BLaER1 treated with 17β-estradiol and CSF1 and Interleukin-3, amounts not matched to agents 10 nM and 100 nM (cell line): Measurements from ENCODE around the gene PBX1.

Experiments
- H3K27ac ChIP-seq, 11 experiments: shearing (Covaris generic); formaldehyde crosslinking; 2 replicates each; pipeline ENCODE4 v1.8.1; 2022
- H3K27me3 ChIP-seq, 11 experiments: shearing (Covaris generic); formaldehyde crosslinking; 2 replicates each; pipeline ENCODE4 v1.8.1; 2022
- H3K36me3 ChIP-seq, 11 experiments: shearing (Covaris generic); formaldehyde crosslinking; 2 replicates each; pipeline ENCODE4 v1.8.1; 2022
- H3K4me1 ChIP-seq, 10 experiments: shearing (Covaris generic); formaldehyde crosslinking; 2 replicates each; pipeline ENCODE4 v1.8.1; 2022
- H3K4me2 ChIP-seq, 11 experiments: shearing (Covaris generic); formaldehyde crosslinking; 2 replicates each; pipeline ENCODE4 v1.8.1; 2022
- H3K4me3 ChIP-seq, 10 experiments: shearing (Covaris generic); formaldehyde crosslinking; 2 replicates each; pipeline ENCODE4 v1.8.1; 2022
- H3K9ac ChIP-seq, 11 experiments: shearing (Covaris generic); formaldehyde crosslinking; 2 replicates each; pipeline ENCODE4 v1.8.1; 2022
- H3K9me3 ChIP-seq, 11 experiments: shearing (Covaris generic); formaldehyde crosslinking; replicated peaks in 1 of 11; 2 replicates each; pipeline ENCODE4 v1.8.1; 2022
- H4K20me1 ChIP-seq, 11 experiments: shearing (Covaris generic); formaldehyde crosslinking; 2 replicates each; pipeline ENCODE4 v1.8.1; 2022
- Cebpa-rat ChIP-seq, 11 experiments: shearing (Covaris generic); IDR thresholded peaks; 2 replicates each; pipeline ENCODE4 v1.8.1; 2022

Gene PBX1

GRCh38 chr1:164773102-164773501 lies 214.1 kb downstream of the PBX1 start:
- Histone ChIP-seq H3K9ac (no peak overlapping the region), H3K36me3 (peaks cover 7 to 89% (median 42%) of the 10 kb centered on the region in 11 experiments; a peak in 17 of 22 replicates), H3K4me3 (no peak overlapping the region), H3K27me3 (no peaks in the 10 kb centered on the region), H3K27ac (no peak overlapping the region), H3K4me2 (no peak overlapping the region), H3K4me1 (peaks cover 0 to 10% (median 0%) of the 10 kb centered on the region in 10 experiments; a peak in 2 of 20 replicates), H4K20me1 (peaks cover 32 to 90% (median 63%) of the 10 kb centered on the region in 11 experiments; a peak in 21 of 22 replicates), H3K9me3 (no peaks in the 10 kb centered on the region)
- TF ChIP-seq Cebpa-rat (IDR thresholded peaks at IDR 0.05), result no peak

GRCh38 chr1:164774413-164774812 lies 215.4 kb downstream of the PBX1 start:
- H3K27ac ChIP-seq, result no peak overlapping the region
- H3K4me1 ChIP-seq, result peaks cover 0 to 13% (median 0%) of the 10 kb centered on the region in 10 experiments; a peak in 1 of 20 replicates
- H3K9me3 ChIP-seq, result no peaks in the 10 kb centered on the region
- peaks cover 3 to 89% (median 39%) of the 10 kb centered on the region in 11 experiments; a peak in 17 of 22 replicates for H3K36me3 ChIP-seq
- H3K27me3 ChIP-seq, result no peaks in the 10 kb centered on the region
- no peak overlapping the region for H3K4me2 ChIP-seq
- H4K20me1 ChIP-seq, result peaks cover 35 to 100% (median 75%) of the 10 kb centered on the region in 11 experiments; a peak in 21 of 22 replicates
- TF ChIP-seq Cebpa-rat (IDR thresholded peaks at IDR 0.05), result no peak
- H3K4me3 ChIP-seq, result no peak overlapping the region
- no peak overlapping the region for H3K9ac ChIP-seq

GRCh38 chr1:164774819-164775654 lies 216.1 kb downstream of the PBX1 start:
- no peak overlapping the region for H3K27ac ChIP-seq
- no peak overlapping the region for H3K4me3 ChIP-seq
- H3K9me3 ChIP-seq, result no peaks in the 10 kb centered on the region
- H4K20me1 ChIP-seq, result peaks cover 39 to 100% (median 81%) of the 10 kb centered on the region in 11 experiments; a peak in 21 of 22 replicates
- TF ChIP-seq Cebpa-rat (IDR thresholded peaks at IDR 0.05), result no peak
- H3K9ac ChIP-seq, result no peak overlapping the region
- H3K36me3 ChIP-seq, result peaks cover under 1 to 89% (median 40%) of the 10 kb centered on the region in 11 experiments; a peak in 16 of 22 replicates
- H3K27me3 ChIP-seq, result no peaks in the 10 kb centered on the region
- peaks cover 0 to 13% (median 0%) of the 10 kb centered on the region in 10 experiments; a peak in 1 of 20 replicates for H3K4me1 ChIP-seq
- H3K4me2 ChIP-seq, result no peak overlapping the region

GRCh38 chr1:164777518-164777917 lies 218.5 kb downstream of the PBX1 start:
- peaks cover 49 to 100% (median 88%) of the 10 kb centered on the region in 11 experiments; a peak in 21 of 22 replicates for H4K20me1 ChIP-seq
- no peak overlapping the region for H3K9ac ChIP-seq
- peaks cover 0 to 13% (median 0%) of the 10 kb centered on the region in 10 experiments; a peak in 1 of 20 replicates for H3K4me1 ChIP-seq
- no peak for TF ChIP-seq Cebpa-rat (IDR thresholded peaks at IDR 0.05)
- H3K36me3 ChIP-seq, result peaks cover 0 to 88% (median 44%) of the 10 kb centered on the region in 11 experiments; a peak in 18 of 22 replicates
- no peaks in the 10 kb centered on the region for H3K9me3 ChIP-seq
- H3K27me3 ChIP-seq, result no peaks in the 10 kb centered on the region
- H3K4me2 ChIP-seq, result no peak overlapping the region
- no peak overlapping the region for H3K27ac ChIP-seq
- H3K4me3 ChIP-seq, result no peak overlapping the region

GRCh38 chr1:164779376-164779775 lies 220.4 kb downstream of the PBX1 start:
- peaks cover 5 to 94% (median 45%) of the 10 kb centered on the region in 11 experiments; a peak in 20 of 22 replicates for H3K36me3 ChIP-seq
- H3K4me3 ChIP-seq, result no peak overlapping the region
- no peak overlapping the region for H3K9ac ChIP-seq
- H3K27ac ChIP-seq, result no peak overlapping the region
- no peaks in the 10 kb centered on the region for H3K27me3 ChIP-seq
- peaks cover 0 to 13% (median 0%) of the 10 kb centered on the region in 10 experiments; a peak in 1 of 20 replicates for H3K4me1 ChIP-seq
- no peak for TF ChIP-seq Cebpa-rat (IDR thresholded peaks at IDR 0.05)
- H3K4me2 ChIP-seq, result no peak overlapping the region
- H3K9me3 ChIP-seq, result no peaks in the 10 kb centered on the region
- peaks cover 37 to 100% (median 93%) of the 10 kb centered on the region in 11 experiments; a peak in 21 of 22 replicates for H4K20me1 ChIP-seq

GRCh38 chr1:164780111-164780812 lies 221.3 kb downstream of the PBX1 start:
- H3K9ac ChIP-seq, result no peak overlapping the region
- peaks cover 37 to 100% (median 92%) of the 10 kb centered on the region in 11 experiments; a peak in 21 of 22 replicates for H4K20me1 ChIP-seq
- no peaks in the 10 kb centered on the region for H3K27me3 ChIP-seq
- H3K9me3 ChIP-seq, result no peaks in the 10 kb centered on the region
- no peak overlapping the region for H3K27ac ChIP-seq
- H3K36me3 ChIP-seq, result peaks cover 5 to 93% (median 36%) of the 10 kb centered on the region in 11 experiments; a peak in 19 of 22 replicates
- peaks cover 0 to 13% (median 0%) of the 10 kb centered on the region in 10 experiments; a peak in 1 of 20 replicates for H3K4me1 ChIP-seq
- H3K4me3 ChIP-seq, result no peak overlapping the region
- TF ChIP-seq Cebpa-rat (IDR thresholded peaks at IDR 0.05), result no peak
- H3K4me2 ChIP-seq, result no peak overlapping the region

GRCh38 chr1:164780863-164781262 lies 221.9 kb downstream of the PBX1 start:
- Histone ChIP-seq H4K20me1 (peaks cover 31 to 100% (median 92%) of the 10 kb centered on the region in 11 experiments; a peak in 21 of 22 replicates), H3K9ac (no peak overlapping the region), H3K9me3 (no peaks in the 10 kb centered on the region), H3K4me3 (no peak overlapping the region), H3K36me3 (peaks cover 3 to 87% (median 33%) of the 10 kb centered on the region in 11 experiments; a peak in 18 of 22 replicates), H3K27ac (no peak overlapping the region), H3K4me1 (peaks cover 0 to 13% (median 0%) of the 10 kb centered on the region in 10 experiments; a peak in 3 of 20 replicates), H3K4me2 (no peak overlapping the region), H3K27me3 (no peaks in the 10 kb centered on the region)
- TF ChIP-seq Cebpa-rat (IDR thresholded peaks at IDR 0.05), result no peak

GRCh38 chr1:164781972-164782371 lies 223.0 kb downstream of the PBX1 start:
- no peak for TF ChIP-seq Cebpa-rat (IDR thresholded peaks at IDR 0.05)
- H3K9me3 ChIP-seq, result no peaks in the 10 kb centered on the region
- H3K4me2 ChIP-seq, result no peak overlapping the region
- no peak overlapping the region for H3K4me3 ChIP-seq
- peaks cover 35 to 100% (median 95%) of the 10 kb centered on the region in 11 experiments; a peak in 21 of 22 replicates for H4K20me1 ChIP-seq
- H3K4me1 ChIP-seq, result peaks cover 0 to 13% (median 0%) of the 10 kb centered on the region in 10 experiments; a peak in 3 of 20 replicates
- H3K36me3 ChIP-seq, result peaks cover 3 to 80% (median 28%) of the 10 kb centered on the region in 11 experiments; a peak in 17 of 22 replicates
- no peak overlapping the region for H3K9ac ChIP-seq
- H3K27me3 ChIP-seq, result no peaks in the 10 kb centered on the region
- H3K27ac ChIP-seq, result no peak overlapping the region
